Left renal pelvis (tissue), 4 donors: ENCODE results near the gene RAB19. TPM values are rescaled to one million over a fixed set of nuclear protein-coding genes. Genes with fewer than 3 reads are reported as not detected.

Experiments
- DNase-seq, 4 donors: peaks; one replicate each; pipeline ENCODE4 v3.0.0-alpha.2; 2013; ENCODE audit warnings: low read depth in 4 of 4, low spot score in 3 of 4
- polyA plus RNA-seq, 4 donors: library from polyadenylated mRNA; unstranded; fragments of 120-200 nt; gene quantifications; one replicate each; pipeline ENCODE4 v1.2.1, GENCODE V29; 2013; ENCODE audit not compliant: insufficient read length in 4 of 4

Gene RAB19
- 1 to 10 TPM in 3 of 4 donors, not detected in 1; 2.1 to 4.2 (median 2.8) TPM for polyA plus RNA-seq

DNA sequence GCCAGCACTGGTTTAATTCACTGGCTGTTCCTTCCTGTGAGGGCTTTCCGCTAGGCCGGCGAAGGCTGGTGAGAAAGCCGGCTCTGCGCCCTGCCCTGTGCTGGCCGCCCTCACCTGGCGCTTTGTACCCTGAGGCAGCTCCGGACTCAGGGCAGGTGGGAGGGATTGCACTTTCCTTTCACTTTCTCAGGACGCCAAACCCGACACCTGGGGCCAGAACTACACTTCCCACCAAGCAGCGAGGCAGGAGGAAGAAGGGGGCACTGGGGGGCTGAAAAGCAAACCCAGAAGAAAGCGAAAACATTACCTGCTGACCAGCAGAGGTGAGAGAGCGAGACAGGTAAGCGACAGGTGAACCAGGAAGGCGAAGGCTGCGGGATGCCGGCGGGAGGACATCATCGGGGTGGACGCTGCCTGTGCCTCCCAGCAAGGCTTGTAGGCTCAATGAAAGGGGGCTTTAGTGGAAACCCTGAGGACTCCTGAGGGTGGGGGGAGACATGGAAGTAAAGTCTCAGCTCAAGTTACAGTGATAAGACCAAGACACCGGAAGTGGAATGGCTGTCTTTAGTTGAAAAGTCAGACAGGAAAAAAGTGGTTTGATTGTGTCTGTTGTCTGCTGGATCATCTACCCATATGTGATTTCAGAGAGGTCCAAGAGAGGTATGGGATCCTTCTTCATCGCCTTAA lies at the start of gene RAB19:
RAB19 (plus strand) TSS at position 181 of the 687 bp plus-strand sequence. CDS start 3,589 bp downstream, outside the sequence.
- DNase-seq, result no peak

DNA sequence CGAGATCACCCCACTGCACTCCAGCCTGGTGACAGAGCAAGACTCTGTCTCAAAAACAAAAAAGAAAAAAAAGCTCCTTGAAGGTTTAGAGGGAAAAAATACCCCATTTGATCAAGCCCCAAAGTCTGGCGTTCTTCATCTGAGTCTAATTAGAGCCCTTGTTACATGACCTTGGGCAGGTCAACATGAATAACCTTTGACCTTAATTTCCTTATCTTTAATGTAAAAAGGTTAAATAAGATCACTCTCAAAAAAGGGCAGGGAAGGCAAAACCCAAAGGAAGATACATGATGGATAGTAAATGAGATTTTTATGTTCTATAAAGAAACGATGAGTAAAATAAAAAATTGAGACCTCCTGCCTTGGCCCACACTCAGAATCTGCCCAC lies 45.8 kb upstream of the RAB19 start:
- no peak for DNase-seq

GRCh38 chr7:140358412-140359051 lies 45.3 kb upstream of the RAB19 start:
- no peak for DNase-seq

DNA sequence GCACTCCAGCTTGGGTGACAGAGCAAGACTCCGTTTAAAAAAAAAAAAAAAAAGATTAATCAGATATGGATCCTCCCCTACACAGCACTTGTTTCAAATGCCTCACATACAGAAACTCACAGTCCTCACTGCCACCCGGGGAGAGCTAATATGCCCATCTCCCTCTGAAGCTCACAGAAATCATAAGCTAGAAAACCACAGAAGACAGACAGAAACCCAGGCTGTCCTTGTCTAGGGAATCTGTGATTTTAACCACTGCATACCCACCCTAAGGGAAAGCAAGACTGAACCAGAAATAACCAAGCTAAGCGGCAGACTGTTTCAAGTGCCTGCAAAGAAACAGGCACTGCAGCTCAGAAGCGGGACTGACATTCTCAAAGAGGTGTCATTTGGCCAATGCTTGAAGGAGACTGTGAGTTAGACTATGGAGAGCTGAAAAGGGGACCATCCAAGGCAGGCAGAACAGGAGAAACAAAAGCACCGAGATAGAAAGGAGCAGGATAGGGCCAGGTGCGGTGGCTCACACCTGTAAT lies 43.1 kb upstream of the RAB19 start:
- DNase-seq, result no peak

DNA sequence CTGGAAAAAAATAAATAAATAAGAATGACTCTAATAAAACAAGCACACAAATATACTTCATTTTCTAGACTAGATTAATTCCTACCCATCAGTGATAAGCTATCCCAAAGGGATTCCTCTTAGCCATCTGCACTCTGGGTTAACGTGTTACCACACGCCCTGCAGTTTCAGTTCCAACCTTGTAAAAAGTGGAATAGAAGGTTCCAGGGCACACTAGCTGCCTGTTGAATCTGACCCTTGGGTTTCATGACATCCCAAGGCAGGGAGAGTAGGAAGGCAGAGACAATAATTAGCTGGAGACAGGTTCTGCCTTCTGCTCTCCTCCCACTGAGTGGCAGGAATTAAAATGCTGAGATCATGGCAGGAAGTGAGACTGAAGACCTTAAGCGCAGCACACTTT lies 39.0 kb upstream of the RAB19 start:
- no peak for DNase-seq

DNA sequence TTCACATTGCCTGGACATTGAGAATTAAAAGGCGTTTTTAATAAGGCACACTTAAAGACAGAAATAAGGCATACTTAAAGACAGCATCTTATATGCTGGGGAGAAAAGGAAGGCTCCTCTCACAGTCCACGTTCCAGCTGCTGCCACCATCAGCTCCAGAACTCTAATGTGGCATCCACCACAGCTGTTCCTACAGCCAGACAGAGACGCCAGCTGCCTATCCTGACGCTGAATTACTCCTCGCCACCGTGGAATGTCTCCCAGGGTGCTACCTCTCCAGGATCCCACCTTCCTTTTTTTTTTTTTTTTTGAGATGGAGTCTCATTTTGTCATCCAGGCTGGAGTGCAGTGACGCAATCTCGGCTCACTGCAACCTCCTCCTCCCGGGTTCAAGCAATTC lies 36.3 kb upstream of the RAB19 start:
- DNase-seq, result no peak

DNA sequence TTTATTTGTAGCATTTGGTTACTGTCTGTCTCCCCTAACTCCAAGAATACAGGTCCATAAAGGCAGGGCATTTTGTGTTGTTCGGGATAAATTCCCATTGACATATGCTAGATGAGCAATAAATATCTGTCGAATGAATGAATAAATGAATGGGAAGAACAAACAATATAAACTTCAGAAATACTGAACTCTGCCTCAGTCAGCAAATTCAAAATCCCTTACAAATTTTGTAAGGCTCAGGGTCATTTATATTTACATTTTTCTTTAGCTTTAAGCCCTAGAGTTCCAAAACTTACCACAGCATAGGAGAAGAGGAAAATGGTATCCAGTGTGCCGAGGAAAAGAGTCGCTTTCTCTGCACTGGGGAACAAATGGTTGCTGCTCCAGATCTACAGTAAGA lies 34.6 kb upstream of the RAB19 start:
- no peak for DNase-seq

DNA sequence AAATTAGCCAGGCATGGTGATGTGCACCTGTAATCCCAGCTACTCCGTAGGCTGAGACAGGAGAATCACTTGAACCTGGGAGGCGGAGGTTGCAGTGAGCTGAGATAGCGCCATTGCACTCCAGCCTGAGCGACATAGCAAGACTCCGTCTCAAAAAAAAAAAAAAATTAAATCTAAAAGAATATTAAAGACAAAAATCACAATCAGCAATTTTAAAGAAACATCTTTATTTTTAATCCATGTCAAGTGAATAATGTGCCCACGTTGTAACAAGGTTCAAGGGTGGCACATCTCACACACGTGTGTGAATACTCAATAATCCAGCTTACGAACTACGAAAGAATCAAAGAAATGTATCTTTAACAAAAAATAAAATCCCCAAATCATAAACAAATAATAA lies 28.5 kb upstream of the RAB19 start:
- no peak for DNase-seq

DNA sequence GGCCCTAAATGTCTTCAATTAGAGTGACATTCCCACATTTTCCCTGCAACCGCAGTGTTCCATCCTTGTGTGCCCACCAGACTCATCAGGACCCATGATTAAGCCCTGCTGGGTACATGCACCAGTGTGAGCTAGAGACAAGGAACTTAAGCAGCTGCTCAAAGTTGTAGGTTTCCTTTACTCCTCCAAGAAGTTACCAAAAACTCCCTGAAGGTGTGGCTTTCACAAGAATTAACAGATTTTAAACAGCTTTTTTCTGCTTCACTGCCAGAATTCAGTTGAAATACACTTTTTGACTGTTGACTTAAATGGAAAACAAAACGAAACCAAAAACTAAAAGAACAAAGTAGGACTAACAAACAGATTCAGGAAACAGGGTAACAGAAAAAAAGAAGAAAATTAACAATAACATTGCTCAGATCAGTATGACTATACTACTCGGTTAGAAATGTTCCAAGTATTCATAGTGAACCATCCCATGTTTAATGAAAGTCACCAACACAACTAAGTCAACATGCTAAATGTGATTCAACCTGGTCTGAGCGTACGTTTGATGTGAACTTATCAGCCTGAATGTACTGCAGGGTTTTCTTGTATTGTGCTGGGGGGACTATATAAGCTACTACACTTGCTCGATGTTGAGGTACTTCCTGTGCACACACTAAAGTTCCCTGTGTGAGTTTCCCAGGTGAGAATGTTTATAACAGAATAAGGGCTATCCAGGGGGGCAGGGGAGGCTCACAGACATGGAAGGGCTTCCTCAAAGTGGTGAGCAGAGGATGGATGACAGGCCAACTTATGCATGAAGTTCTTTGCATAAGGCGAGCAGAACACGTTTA lies 27.7 kb upstream of the RAB19 start:
- no peak for DNase-seq

DNA sequence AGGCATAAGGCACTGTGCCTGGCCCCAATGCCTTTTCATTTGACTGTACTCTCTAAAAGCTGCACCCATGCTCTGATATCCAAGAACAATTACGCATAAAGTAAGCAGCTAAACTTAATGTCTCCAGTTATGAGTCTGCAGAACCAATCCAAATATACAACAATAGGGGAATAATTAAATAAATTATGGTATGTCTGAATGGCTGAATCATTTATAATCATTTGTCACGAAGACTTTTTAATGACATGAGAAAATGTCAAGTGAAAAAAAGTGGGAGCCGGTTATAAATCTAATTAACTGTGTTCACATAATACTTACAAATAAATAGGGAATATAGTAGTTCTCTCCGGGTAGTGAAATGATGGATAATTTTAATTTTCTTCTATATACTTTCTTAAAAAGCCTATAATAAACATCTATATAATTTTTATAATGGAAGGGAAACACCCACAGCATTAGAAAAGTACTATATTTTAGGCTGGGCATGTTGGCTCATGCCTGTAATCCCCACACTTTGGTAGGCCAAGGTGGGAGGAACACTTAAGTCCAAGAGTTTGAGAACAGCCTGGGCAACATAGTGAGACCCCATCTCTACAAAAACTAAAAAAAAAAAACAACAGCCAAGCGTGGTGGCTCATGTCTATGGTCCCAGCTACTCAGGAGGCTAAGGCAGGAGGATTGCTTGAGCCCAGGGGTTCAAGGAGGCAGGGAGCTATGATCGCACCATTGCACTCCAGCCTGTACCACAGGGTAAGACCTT lies 19.7 kb upstream of the RAB19 start:
- no peak for DNase-seq

GRCh38 chr7:140384894-140385545 lies 18.8 kb upstream of the RAB19 start:
- no peak for DNase-seq

GRCh38 chr7:140389445-140389844 lies 14.4 kb upstream of the RAB19 start:
- no peak for DNase-seq

GRCh38 chr7:140390034-140390433 lies 13.8 kb upstream of the RAB19 start:
- DNase-seq, result no peak

- no peak for DNase-seq
Measured at GRCh38 chr7:140390466-140391190, 13.2 kb upstream of the RAB19 start.

GRCh38 chr7:140391634-140392033 lies 12.2 kb upstream of the RAB19 start:
- no peak for DNase-seq

GRCh38 chr7:140393756-140394306 lies 10.0 kb upstream of the RAB19 start:
- DNase-seq, result no peak

DNA sequence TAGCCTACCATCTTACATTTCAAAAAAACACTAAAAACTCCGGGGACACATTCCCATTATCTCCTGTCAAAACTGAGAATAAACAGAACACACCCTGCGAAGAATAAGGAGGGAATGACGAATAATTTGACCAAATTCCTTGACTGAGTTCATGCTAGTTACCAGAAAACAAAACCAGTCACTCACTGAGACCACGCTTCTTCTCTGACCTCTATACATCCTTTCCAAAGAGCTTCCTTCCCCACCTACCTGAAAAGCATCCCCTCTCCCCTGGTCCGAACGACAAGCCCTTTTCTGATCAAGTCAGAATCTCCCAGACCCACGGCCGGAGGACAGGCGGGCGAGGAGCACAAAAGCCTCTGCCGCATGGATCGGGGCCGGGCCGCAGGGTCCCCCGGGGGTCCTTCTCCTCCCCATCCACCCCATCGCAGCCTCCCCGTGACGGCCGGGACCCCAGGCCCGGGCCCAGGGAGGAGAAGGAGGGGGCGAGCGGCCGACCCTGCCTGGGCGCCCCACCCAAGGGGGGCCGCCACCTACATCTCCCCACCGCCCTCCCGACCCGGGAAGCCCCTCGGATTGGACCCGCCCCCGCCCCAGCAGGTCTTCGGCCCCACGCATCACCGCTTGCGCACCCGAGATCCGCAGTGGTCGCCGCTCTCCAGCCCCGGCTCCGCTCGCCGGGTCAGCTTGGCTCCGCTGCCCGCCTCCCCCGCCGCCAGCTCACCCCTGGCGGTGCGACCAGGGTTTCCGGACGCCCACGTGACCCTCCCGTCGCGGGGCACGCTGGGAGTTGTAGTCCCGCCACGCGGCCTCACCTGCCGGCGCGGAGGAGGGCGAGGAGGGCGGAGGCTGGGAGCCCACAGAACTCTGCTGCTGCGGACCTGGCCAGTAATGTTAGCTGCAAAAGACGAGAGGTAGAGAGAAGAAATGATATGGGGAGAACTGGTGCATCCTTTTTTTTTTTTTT lies 5.8 kb upstream of the RAB19 start, which contains the start of gene SLC37A3:
SLC37A3 (minus strand) TSS at position 747 of the 967 bp plus-strand sequence. CDS start 16,004 bp downstream, outside the sequence.
- peak in 2 of 4 donors; percentile 59 to 64 for DNase-seq

- DNase-seq, result no peak
Measured at GRCh38 chr7:140398821-140399220, 5.0 kb upstream of the RAB19 start.
